Transverse colon (tissue), 4 donors: ENCODE measurements around the gene GSK3B.

Experiments used
- CTCF ChIP-seq, 5 experiments: fragments of 200-600 bp in 3 of 5; fragments of 450-650 bp in 2 of 5; sonication (generic) in 3 of 5; IDR thresholded peaks; 1 replicate in 2 of 5; 2 replicates in 3 of 5; pipeline ENCODE4 v1.5.1; 2016 to 2017; ENCODE audit warnings: antibody characterized with exemption in 5 of 5, inconsistent platforms in 3 of 5, mild to moderate bottlenecking in 2 of 5, moderate library complexity in 1 of 5
- EP300 ChIP-seq: sonication (generic); formaldehyde crosslinking; IDR thresholded peaks from one replicate; pipeline ENCODE4 v1.6.1; 2017; ENCODE audit warnings: antibody characterized with exemption, low read depth
- POLR2A ChIP-seq: fragments of 450-650 bp; IDR thresholded peaks from one replicate; pipeline ENCODE4 v1.6.1; 2016; ENCODE audit warnings: antibody characterized with exemption, mild to moderate bottlenecking, moderate library complexity
- POLR2AphosphoS5 ChIP-seq, 3 donors: sonication (generic); formaldehyde crosslinking; IDR thresholded peaks; one replicate each; pipeline ENCODE4 v1.6.1; 2016; ENCODE audit warnings: antibody characterized with exemption in 3 of 3

GRCh38 chr3:119831941-119832371, 262.3 kb downstream of the GSK3B start:
- TF ChIP-seq CTCF (IDR thresholded peaks at IDR 0.05) (no peak), POLR2AphosphoS5 (IDR thresholded peaks at IDR 0.05) (no peak), POLR2A (no peak), EP300 (no peak)
